Bronchial epithelial cell (primary cell): ENCODE data around the gene OSBP2. TPM values are rescaled to one million over a fixed set of nuclear protein-coding genes. Genes with fewer than 3 reads are reported as not detected.
A peak's percentile ranks its signal among the peaks of the same experiment; 100 is the strongest.

ENCODE experiments used
- DNase-seq: peaks from one replicate; pipeline ENCODE4 v3.0.0-alpha.2; 2010; ENCODE audit warnings: low read depth
- FAIRE-seq: peaks from 2 replicates; lab custom pipeline; 2011; peaks lifted over from hg19 to GRCh38; lab: Jason Lieb, UNC
- H3K27me3 ChIP-seq: 2 replicates; pipeline ENCODE4 v1.5.1; 2011; ENCODE audit warnings: low read length; ENCODE audit not compliant: control insufficient read depth, insufficient read depth
- H3K36me3 ChIP-seq: 2 replicates; pipeline ENCODE4 v1.5.1; 2011; ENCODE audit warnings: low read length; ENCODE audit not compliant: control insufficient read depth, insufficient read depth
- H3K4me3 ChIP-seq: 2 replicates; pipeline ENCODE4 v1.5.1; 2011; ENCODE audit warnings: mild to moderate bottlenecking, low read depth, low read length, control low read depth
- total RNA-seq: library from RNA; depleted of rRNA; stranded (reverse); fragments of >200 nt; gene quantifications from 2 replicates; pipeline ENCODE4 v1.2.1, GENCODE V29; 2014
- TF ChIP-seq, protein P1 (sequence below): IDR thresholded peaks from 2 replicates; pipeline ENCODE4 v1.5.1; 2011; ENCODE audit warnings: mild to moderate bottlenecking, moderate library complexity, low read length, control low read depth, inconsistent platforms; ENCODE audit not compliant: insufficient read depth, severe bottlenecking

Gene OSBP2
- total RNA-seq, 1 donor from 2014 or later, result 23.4 TPM

DNA sequence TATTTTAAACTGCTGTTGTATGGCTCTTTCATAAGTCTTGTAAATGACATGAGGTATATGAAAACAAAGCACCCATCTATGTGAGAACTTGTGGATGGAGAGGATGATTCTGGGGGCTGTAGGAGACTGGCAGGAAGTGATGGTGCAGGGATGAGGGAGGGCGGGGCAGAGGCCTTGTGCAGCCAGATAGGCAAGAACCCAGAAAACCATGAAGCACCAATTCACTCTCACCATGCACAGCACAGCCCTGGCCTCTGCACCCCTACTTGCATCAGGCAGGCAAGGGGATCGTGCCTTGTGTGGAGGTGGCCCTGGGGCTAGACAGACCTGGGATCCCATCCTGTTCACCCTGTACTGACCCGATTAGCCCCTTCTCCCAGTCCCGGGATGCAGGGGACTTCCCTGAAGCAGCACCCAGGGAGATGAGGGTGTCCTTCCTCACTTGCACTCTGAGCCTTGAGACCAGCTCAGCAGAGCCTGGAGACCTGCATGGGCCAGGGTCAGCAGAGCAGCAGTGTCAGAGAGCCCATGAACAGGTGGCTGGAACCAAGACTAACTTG lies 188.4 kb downstream of the OSBP2 start:
- FAIRE-seq (peak; percentile 73), DNase-seq (no peak)
- TF ChIP-seq, protein P1, sequence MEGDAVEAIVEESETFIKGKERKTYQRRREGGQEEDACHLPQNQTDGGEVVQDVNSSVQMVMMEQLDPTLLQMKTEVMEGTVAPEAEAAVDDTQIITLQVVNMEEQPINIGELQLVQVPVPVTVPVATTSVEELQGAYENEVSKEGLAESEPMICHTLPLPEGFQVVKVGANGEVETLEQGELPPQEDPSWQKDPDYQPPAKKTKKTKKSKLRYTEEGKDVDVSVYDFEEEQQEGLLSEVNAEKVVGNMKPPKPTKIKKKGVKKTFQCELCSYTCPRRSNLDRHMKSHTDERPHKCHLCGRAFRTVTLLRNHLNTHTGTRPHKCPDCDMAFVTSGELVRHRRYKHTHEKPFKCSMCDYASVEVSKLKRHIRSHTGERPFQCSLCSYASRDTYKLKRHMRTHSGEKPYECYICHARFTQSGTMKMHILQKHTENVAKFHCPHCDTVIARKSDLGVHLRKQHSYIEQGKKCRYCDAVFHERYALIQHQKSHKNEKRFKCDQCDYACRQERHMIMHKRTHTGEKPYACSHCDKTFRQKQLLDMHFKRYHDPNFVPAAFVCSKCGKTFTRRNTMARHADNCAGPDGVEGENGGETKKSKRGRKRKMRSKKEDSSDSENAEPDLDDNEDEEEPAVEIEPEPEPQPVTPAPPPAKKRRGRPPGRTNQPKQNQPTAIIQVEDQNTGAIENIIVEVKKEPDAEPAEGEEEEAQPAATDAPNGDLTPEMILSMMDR, result no peak
- no peaks in the 10 kb centered on the region for H3K27me3 ChIP-seq
- no peak overlapping the region for H3K4me3 ChIP-seq
- H3K36me3 ChIP-seq, result no peaks in the 10 kb centered on the region

DNA sequence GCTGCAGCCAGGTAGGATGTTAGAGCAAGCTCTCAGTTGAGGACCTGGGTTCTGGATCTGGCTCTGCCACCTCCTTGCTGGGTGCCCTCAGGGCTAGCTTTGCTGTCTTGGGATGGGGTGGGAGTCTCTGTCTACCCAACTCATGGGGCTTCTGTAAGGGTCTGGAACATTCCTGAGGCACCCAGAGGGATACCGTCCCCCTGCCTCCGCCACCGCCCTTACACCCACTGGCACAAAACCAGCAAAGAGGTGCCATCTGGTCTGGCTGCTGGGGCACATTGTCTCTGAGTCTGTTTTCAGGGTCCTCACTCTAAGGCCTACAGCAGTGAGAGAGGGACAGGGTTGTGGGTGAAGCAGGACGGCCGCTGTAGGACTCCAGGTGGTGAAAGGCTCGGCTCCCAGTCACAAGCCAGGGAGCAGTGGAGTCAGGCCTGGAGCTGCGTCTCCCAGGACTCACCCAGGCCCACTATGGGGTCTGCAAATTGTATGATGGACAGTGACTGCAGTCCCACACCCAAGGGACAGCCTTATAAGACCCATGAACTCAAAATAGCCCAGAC lies 189.0 kb downstream of the OSBP2 start:
- no peak for DNase-seq
- TF ChIP-seq, protein P1, result no peak
- no peak for FAIRE-seq
- H3K36me3 ChIP-seq, result no peaks in the 10 kb centered on the region
- H3K4me3 ChIP-seq, result no peak overlapping the region
- H3K27me3 ChIP-seq, result no peaks in the 10 kb centered on the region

DNA sequence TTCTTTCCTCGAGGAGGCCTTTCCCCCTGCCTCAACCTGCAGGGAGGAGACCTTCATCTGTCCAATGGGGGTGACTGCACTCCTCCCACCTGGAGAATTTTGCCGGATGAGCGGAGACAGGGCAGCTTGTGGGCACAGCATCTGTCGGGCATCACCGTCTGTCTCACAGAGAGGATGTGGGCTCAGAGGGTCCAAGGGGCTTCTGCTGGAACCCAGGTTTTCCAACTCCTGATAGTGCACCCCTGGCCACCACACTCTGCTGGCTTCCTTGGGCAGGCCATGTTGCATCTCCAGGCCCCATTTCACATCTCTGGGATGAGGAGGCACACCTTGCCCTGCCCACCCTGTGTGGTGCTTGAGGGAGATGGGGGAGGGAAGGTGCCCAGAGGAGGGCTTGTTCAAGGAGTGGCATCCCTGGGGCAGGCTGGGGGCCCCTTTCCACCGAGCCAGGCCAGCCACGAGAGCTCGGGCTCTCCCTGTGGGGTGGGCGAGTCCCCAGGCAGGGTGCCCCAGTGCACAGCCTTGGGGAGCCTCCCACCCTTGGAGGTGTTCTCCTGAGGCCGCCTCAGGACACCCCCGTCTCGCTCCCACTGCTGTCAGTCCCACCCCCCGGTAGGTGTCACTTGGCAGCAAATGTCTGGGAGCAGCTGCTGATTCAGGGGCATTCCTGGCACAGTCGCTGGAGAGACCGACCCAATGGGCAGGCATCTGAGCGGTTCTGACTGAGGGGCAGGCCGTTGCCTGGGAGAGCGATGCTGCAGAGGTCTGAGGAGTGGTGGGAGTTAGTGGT lies 189.7 kb downstream of the OSBP2 start:
- no peaks in the 10 kb centered on the region for H3K27me3 ChIP-seq
- TF ChIP-seq, protein P1, result no peak
- H3K36me3 ChIP-seq, result no peaks in the 10 kb centered on the region
- FAIRE-seq, result no peak
- DNase-seq, result no peak
- H3K4me3 ChIP-seq, result no peak overlapping the region

DNA sequence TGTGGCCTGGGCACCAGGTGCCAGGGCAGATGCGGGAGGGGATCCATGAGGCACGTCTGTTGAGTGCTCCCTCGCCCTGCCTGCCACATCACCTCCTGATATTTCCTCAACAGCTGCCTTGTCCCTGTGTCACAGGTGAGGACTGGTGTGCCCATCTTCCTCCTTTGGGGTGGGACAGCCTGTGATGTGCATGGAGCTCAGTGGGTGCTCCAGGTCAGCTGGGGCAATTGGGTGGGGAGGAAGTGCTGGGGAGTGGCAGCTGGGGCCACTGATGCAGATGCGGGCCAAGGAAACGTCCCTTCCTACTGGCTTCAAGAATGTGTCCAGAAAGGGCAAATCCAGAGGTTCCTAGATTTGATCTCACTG lies 190.3 kb downstream of the OSBP2 start:
- Histone ChIP-seq H3K27me3 (no peaks in the 10 kb centered on the region), H3K4me3 (no peak overlapping the region), H3K36me3 (no peaks in the 10 kb centered on the region)
- TF ChIP-seq, protein P1, result no peak
- FAIRE-seq (no peak), DNase-seq (no peak)

DNA sequence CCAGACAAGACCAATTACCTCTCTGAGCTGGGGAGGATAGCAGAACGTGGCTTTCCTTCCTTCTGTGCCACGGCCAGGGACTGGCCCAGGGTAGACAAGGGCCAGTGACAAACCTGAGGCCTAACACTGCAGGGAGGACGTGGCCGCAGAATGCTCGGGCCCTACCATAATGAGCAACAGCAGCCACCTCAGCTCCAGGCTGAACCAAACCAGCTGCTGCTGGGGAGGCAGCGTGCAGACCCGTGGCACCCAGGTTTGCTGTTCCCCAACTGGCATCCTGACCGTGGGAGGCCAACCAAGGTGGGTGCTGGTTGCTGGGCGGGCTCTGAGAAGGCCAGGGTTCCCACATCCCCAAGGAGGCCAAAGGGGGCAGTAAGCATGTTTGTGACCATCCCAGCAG lies 190.9 kb downstream of the OSBP2 start:
- Histone ChIP-seq H3K36me3 (no peaks in the 10 kb centered on the region), H3K27me3 (no peaks in the 10 kb centered on the region), H3K4me3 (no peak overlapping the region)
- no peak for DNase-seq
- FAIRE-seq, result no peak
- TF ChIP-seq, protein P1, result no peak
